Inflammatory macrophage treated with lipopolysaccharide for 1 hour (primary cell): ENCODE data around the gene RGR.

ENCODE experiments used
- DNase-seq, 2 donors: peaks; one replicate each; pipeline ENCODE4 v3.0.0-alpha.2; 2020 to 2022

Gene RGR

GRCh38 chr10:84302223-84302622 lies 57.4 kb downstream of the RGR start:
- DNase-seq = no peak

- DNase-seq = no peak
Measured at GRCh38 chr10:84306751-84307384, 62.0 kb downstream of the RGR start.

- DNase-seq = no peak
Measured at GRCh38 chr10:84308021-84308420, 63.2 kb downstream of the RGR start.

- DNase-seq = peak; percentile 43 to 71
Measured at GRCh38 chr10:84308481-84309304, 63.8 kb downstream of the RGR start.
